Trophoblast cell (in vitro differentiated cells and primary cell): ENCODE results near the gene DNAJA2.
A peak's percentile ranks its signal among the peaks of the same experiment; 100 is the strongest.

Experiments
- DNase-seq, 2 donors: peaks; one replicate each; pipeline ENCODE4 v3.0.0-alpha.2; 2016
- H2AFZ ChIP-seq: 2 replicates; pipeline ENCODE4 v1.6.1; 2013; ENCODE audit warnings: low read length, moderate library complexity, mild to moderate bottlenecking; ENCODE audit not compliant: insufficient read depth, poor library complexity
- H2AK5ac ChIP-seq: 2 replicates; pipeline ENCODE4 v1.6.1; 2013; ENCODE audit warnings: mild to moderate bottlenecking, low read length
- H2BK120ac ChIP-seq: 2 replicates; pipeline ENCODE4 v1.6.1; 2013; ENCODE audit warnings: low read length, mild to moderate bottlenecking, moderate library complexity; ENCODE audit not compliant: insufficient read depth, poor library complexity
- H2BK12ac ChIP-seq: 2 replicates; pipeline ENCODE4 v1.6.1; 2013; ENCODE audit warnings: mild to moderate bottlenecking, low read length, moderate library complexity
- H2BK5ac ChIP-seq: 2 replicates; pipeline ENCODE4 v1.6.1; 2013; ENCODE audit warnings: low read length, low read depth, moderate library complexity, mild to moderate bottlenecking; ENCODE audit not compliant: poor library complexity
- H3K14ac ChIP-seq: 2 replicates; pipeline ENCODE4 v1.6.1; 2013; ENCODE audit warnings: mild to moderate bottlenecking, low read length
- H3K18ac ChIP-seq: 2 replicates; pipeline ENCODE4 v1.6.1; 2013; ENCODE audit warnings: mild to moderate bottlenecking, low read length
- H3K23ac ChIP-seq: 2 replicates; pipeline ENCODE4 v1.6.1; 2013; ENCODE audit warnings: low read length
- H3K27ac ChIP-seq: 2 replicates; pipeline ENCODE4 v1.5.1; 2013; ENCODE audit warnings: low read depth, mild to moderate bottlenecking, inconsistent platforms, low read length, moderate library complexity
- H3K27me3 ChIP-seq: 2 replicates; pipeline ENCODE4 v1.6.1; 2013; ENCODE audit warnings: inconsistent platforms, mild to moderate bottlenecking, low read length, moderate library complexity; ENCODE audit not compliant: insufficient read depth
- H3K36me3 ChIP-seq, 2 experiments: 1 replicate in 1 of 2; 2 replicates in 1 of 2; pipeline ENCODE4 v1.6.1; 2013; ENCODE audit warnings: low read length in 2 of 2, mild to moderate bottlenecking in 2 of 2, moderate library complexity in 1 of 2; ENCODE audit not compliant: insufficient read depth in 2 of 2, control insufficient read depth in 1 of 2
- H3K4ac ChIP-seq: 2 replicates; pipeline ENCODE4 v1.6.1; 2013; ENCODE audit warnings: low read depth, mild to moderate bottlenecking, low read length, moderate library complexity
- H3K4me1 ChIP-seq, 2 experiments: 1 replicate in 1 of 2; 2 replicates in 1 of 2; pipeline ENCODE4 v1.6.1; 2013; ENCODE audit warnings: low read length in 2 of 2, mild to moderate bottlenecking in 2 of 2, moderate library complexity in 1 of 2; ENCODE audit not compliant: insufficient read depth in 2 of 2, control insufficient read depth in 1 of 2
- H3K4me2 ChIP-seq: 2 replicates; pipeline ENCODE4 v1.6.1; 2013; ENCODE audit warnings: inconsistent platforms, mild to moderate bottlenecking, low read length, moderate library complexity
- H3K4me3 ChIP-seq: 2 replicates; pipeline ENCODE4 v1.5.1; 2013; ENCODE audit warnings: mild to moderate bottlenecking, low read depth, low read length, inconsistent platforms
- H3K79me1 ChIP-seq: one replicate; pipeline ENCODE4 v1.6.1; 2013; ENCODE audit warnings: low read length
- H3K79me2 ChIP-seq: 2 replicates; pipeline ENCODE4 v1.6.1; 2013; ENCODE audit warnings: low read length, mild to moderate bottlenecking; ENCODE audit not compliant: control insufficient read depth, insufficient read depth, poor library complexity
- H3K9ac ChIP-seq: 2 replicates; pipeline ENCODE4 v1.6.1; 2013; ENCODE audit warnings: mild to moderate bottlenecking, low read length
- H3K9me3 ChIP-seq: 2 replicates; pipeline ENCODE4 v1.6.1; 2013; ENCODE audit warnings: low read depth, mild to moderate bottlenecking, control low read depth, inconsistent platforms, low read length; ENCODE audit not compliant: insufficient read depth
- H4K12ac ChIP-seq: 2 replicates; pipeline ENCODE4 v1.6.1; 2013; ENCODE audit warnings: low read depth, mild to moderate bottlenecking, low read length, moderate library complexity
- H4K8ac ChIP-seq: 2 replicates; pipeline ENCODE4 v1.6.1; 2013; ENCODE audit warnings: low read depth, mild to moderate bottlenecking, low read length, moderate library complexity
- H4K91ac ChIP-seq: one replicate; pipeline ENCODE4 v1.6.1; 2013; ENCODE audit warnings: low read depth, mild to moderate bottlenecking, low read length, moderate library complexity
- WGBS: extraction: QIAGEN DNeasy Blood & Tissue Kit; methylation state at CpG from one replicate; pipeline ENCODE4 v1.1.7; 2013; ENCODE audit warnings: missing lambda C conversion rate; ENCODE audit not compliant: insufficient read length, insufficient coverage; ENCODE audit errors: extremely low coverage; 5-methylcytosine and 5-hydroxymethylcytosine counted together

DNAJA2 gene

DNA sequence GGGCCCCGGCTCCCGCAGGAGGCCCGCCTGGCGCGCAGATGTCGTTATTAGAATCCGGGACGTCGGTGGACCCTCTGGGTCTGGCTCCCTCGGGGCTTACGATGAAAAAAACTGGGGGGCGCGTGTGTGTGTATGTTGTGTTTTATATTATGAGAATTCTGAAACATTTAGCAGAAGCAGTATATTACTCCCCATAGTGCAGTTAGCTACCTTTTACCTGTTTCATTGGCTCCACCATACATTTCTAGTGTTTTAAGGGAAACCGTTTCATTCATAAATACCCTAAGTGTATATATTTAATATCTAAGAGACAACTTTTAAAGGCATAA lies 486 bp upstream of the DNAJA2 start:
- Histone ChIP-seq H3K18ac (peak overlapping the region; percentile 63), H3K79me1 (peaks cover 13% of the 10 kb centered on the region), H3K4me2 (peak overlapping the region; percentile 65), H3K4me3 (peak overlapping the region; percentile 100), H3K27me3 (no peaks in the 10 kb centered on the region), H4K8ac (peak overlapping the region; percentile 90), H3K23ac (no peak overlapping the region), H3K27ac (peak overlapping the region; percentile 99), H2BK120ac (peak overlapping the region; percentile 52), H3K36me3 (peaks cover 6 to 10% of the 10 kb centered on the region in 2 experiments), H4K12ac (peak overlapping the region; percentile 57), H2AFZ (peak overlapping the region; percentile 57), H3K14ac (peak overlapping the region; percentile 47), H3K79me2 (peaks cover 9% of the 10 kb centered on the region), H2AK5ac (no peak overlapping the region), H3K4ac (peak overlapping the region; percentile 61), H3K9me3 (no peaks in the 10 kb centered on the region), H3K4me1 (peaks cover 0 to 6% of the 10 kb centered on the region in 2 experiments), H4K91ac (peak overlapping the region; percentile 69), H2BK5ac (peak overlapping the region; percentile 90), H3K9ac (peak overlapping the region; percentile 78), H2BK12ac (no peak overlapping the region)
- WGBS: no CpG with 5 or more reads among the region's 14 CpGs
- DNase-seq: no peak

GRCh38 chr16:46972429-46973206 lies 856 bp downstream of the DNAJA2 start:
- WGBS: no CpG with 5 or more reads among the region's 48 CpGs
- H2AFZ ChIP-seq: peak overlapping the region; percentile 96
- peak overlapping the region; percentile 93 for H2BK120ac ChIP-seq
- H3K23ac ChIP-seq: no peak overlapping the region
- peak overlapping the region; percentile 95 for H4K91ac ChIP-seq
- H3K36me3 ChIP-seq: peaks cover 11 to 17% of the 10 kb centered on the region in 2 experiments
- peak overlapping the region; percentile 98 for H4K12ac ChIP-seq
- H3K14ac ChIP-seq: peak overlapping the region; percentile 99
- peaks cover 13% of the 10 kb centered on the region for H3K79me1 ChIP-seq
- H3K79me2 ChIP-seq: peaks cover 9% of the 10 kb centered on the region
- no peaks in the 10 kb centered on the region for H3K9me3 ChIP-seq
- H3K4me2 ChIP-seq: peak overlapping the region; percentile 65
- peak overlapping the region; percentile 99 for H3K27ac ChIP-seq
- H3K27me3 ChIP-seq: no peaks in the 10 kb centered on the region
- no peak overlapping the region for H2BK12ac ChIP-seq
- peaks cover 0 to 6% of the 10 kb centered on the region in 2 experiments for H3K4me1 ChIP-seq
- peak overlapping the region; percentile 97 for H3K18ac ChIP-seq
- H3K4me3 ChIP-seq: peak overlapping the region; percentile 100
- peak; percentile 61 to 82 for DNase-seq
- peak overlapping the region; percentile 91 for H3K4ac ChIP-seq
- H4K8ac ChIP-seq: peak overlapping the region; percentile 98
- H2AK5ac ChIP-seq: peak overlapping the region; percentile 57
- H3K9ac ChIP-seq: peak overlapping the region; percentile 96
- H2BK5ac ChIP-seq: peak overlapping the region; percentile 96

- Histone ChIP-seq H3K79me2 (peaks cover 9% of the 10 kb centered on the region), H4K91ac (no peak overlapping the region), H2BK12ac (no peak overlapping the region), H4K12ac (no peak overlapping the region), H3K23ac (no peak overlapping the region), H4K8ac (no peak overlapping the region), H3K18ac (no peak overlapping the region), H3K9me3 (no peaks in the 10 kb centered on the region), H3K27ac (no peak overlapping the region), H3K14ac (no peak overlapping the region), H2BK120ac (no peak overlapping the region), H3K4me2 (no peak overlapping the region), H3K4ac (peak overlapping the region; percentile 97), H3K4me1 (peaks cover 0 to 6% of the 10 kb centered on the region in 2 experiments), H3K79me1 (peaks cover 13% of the 10 kb centered on the region), H3K27me3 (no peaks in the 10 kb centered on the region), H2BK5ac (no peak overlapping the region), H2AK5ac (no peak overlapping the region), H3K9ac (no peak overlapping the region), H3K36me3 (peaks cover 19 to 26% of the 10 kb centered on the region in 2 experiments), H2AFZ (no peak overlapping the region), H3K4me3 (no peak overlapping the region)
- no CpG with 5 or more reads among the region's 7 CpGs for WGBS
- DNase-seq: no peak
Measured at GRCh38 chr16:46971271-46971670, 2.2 kb downstream of the DNAJA2 start.

DNA sequence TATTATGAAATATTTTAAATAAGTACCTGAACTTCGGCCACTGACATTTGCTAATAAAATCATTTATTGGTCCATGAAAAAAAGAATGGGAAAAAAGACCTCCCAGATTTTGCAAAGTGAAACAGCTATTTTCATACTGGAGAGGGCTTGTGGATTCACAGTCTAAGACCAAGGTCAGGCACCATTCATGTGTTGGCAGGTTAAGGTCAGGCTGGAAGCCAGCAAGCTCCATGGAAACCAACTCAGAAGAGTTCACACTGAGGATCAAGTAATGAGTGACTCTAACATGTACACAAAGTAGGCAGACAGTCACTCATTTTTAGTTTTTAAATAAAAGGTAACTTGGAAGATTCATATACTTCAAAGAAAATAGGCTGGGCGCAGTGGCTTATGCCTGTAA lies 3.4 kb downstream of the DNAJA2 start:
- peaks cover 9% of the 10 kb centered on the region for H3K79me2 ChIP-seq
- H2AK5ac ChIP-seq: no peak overlapping the region
- peaks cover 26 to 34% of the 10 kb centered on the region in 2 experiments for H3K36me3 ChIP-seq
- WGBS: no CpG with 5 or more reads among the region's 2 CpGs
- DNase-seq: no peak
- no peak overlapping the region for H2BK5ac ChIP-seq
- H3K27ac ChIP-seq: no peak overlapping the region
- no peak overlapping the region for H3K18ac ChIP-seq
- no peak overlapping the region for H3K9ac ChIP-seq
- peak overlapping the region; percentile 12 for H3K4ac ChIP-seq
- H3K4me3 ChIP-seq: no peak overlapping the region
- H4K12ac ChIP-seq: no peak overlapping the region
- H2BK12ac ChIP-seq: no peak overlapping the region
- H2BK120ac ChIP-seq: no peak overlapping the region
- peaks cover 13% of the 10 kb centered on the region for H3K79me1 ChIP-seq
- H4K91ac ChIP-seq: no peak overlapping the region
- no peaks in the 10 kb centered on the region for H3K27me3 ChIP-seq
- H3K14ac ChIP-seq: no peak overlapping the region
- no peaks in the 10 kb centered on the region for H3K9me3 ChIP-seq
- no peak overlapping the region for H3K4me2 ChIP-seq
- H3K4me1 ChIP-seq: peaks cover 0 to 6% of the 10 kb centered on the region in 2 experiments
- H3K23ac ChIP-seq: no peak overlapping the region
- H2AFZ ChIP-seq: no peak overlapping the region
- H4K8ac ChIP-seq: no peak overlapping the region
